Skeletal muscle cell (primary cell): ENCODE measurements around the gene ODAD3.
A peak's percentile ranks its signal among the peaks of the same experiment; 100 is the strongest.
"Not testable (repeated sequence)": the region's sequence is repeated elsewhere in the genome, so short reads cannot be mapped to it uniquely, and the experiment has no call there.

Experiments used
- DNase-seq: peaks from one replicate; pipeline ENCODE4 v3.0.0-alpha.2; 2010; ENCODE audit warnings: low read depth
- H3K4me3 ChIP-seq: 2 replicates; pipeline ENCODE4 v1.5.1; 2011; ENCODE audit warnings: low read depth, mild to moderate bottlenecking, control low read depth, low read length, moderate library complexity

The ODAD3 gene

GRCh38 chr19:11446652-11447301, 11.9 kb upstream of the ODAD3 start:
- no peak overlapping the region for H3K4me3 ChIP-seq
- DNase-seq = no peak

GRCh38 chr19:11446271-11446651, 11.3 kb upstream of the ODAD3 start:
- DNase-seq = no peak
- no peak overlapping the region for H3K4me3 ChIP-seq

GRCh38 chr19:11445141-11445540, 10.2 kb upstream of the ODAD3 start:
- no peak overlapping the region for H3K4me3 ChIP-seq
- DNase-seq = no peak

GRCh38 chr19:11444059-11444458, 9.1 kb upstream of the ODAD3 start:
- no peak overlapping the region for H3K4me3 ChIP-seq
- no peak for DNase-seq

GRCh38 chr19:11437955-11438354, 3.0 kb upstream of the ODAD3 start:
- DNase-seq = no peak
- no peak overlapping the region for H3K4me3 ChIP-seq

GRCh38 chr19:11435833-11436313, 952 bp upstream of the ODAD3 start:
- DNase-seq = no peak

GRCh38 chr19:11434703-11435056, 241 bp downstream of the ODAD3 start:
- peak overlapping the region; percentile 89 for H3K4me3 ChIP-seq
- no peak for DNase-seq

More at GRCh38 chr19:11435833-11436313, 952 bp upstream of the ODAD3 start:
- peak overlapping the region; percentile 89 for H3K4me3 ChIP-seq

GRCh38 chr19:11433526-11433925, 1.4 kb downstream of the ODAD3 start:
- not testable (repeated sequence) for DNase-seq, H3K4me3 ChIP-seq

GRCh38 chr19:11426656-11427055, 8.3 kb downstream of the ODAD3 start:
- H3K4me3 ChIP-seq = no peak overlapping the region
- no peak for DNase-seq

GRCh38 chr19:11425719-11426457, 9.0 kb downstream of the ODAD3 start:
- DNase-seq = no peak
- H3K4me3 ChIP-seq = no peak overlapping the region

- no peak overlapping the region for H3K4me3 ChIP-seq
- DNase-seq = no peak
Measured at GRCh38 chr19:11423791-11424181, 11.1 kb downstream of the ODAD3 start.

GRCh38 chr19:11423164-11423790, 11.6 kb downstream of the ODAD3 start:
- DNase-seq = no peak
- H3K4me3 ChIP-seq = no peak overlapping the region

GRCh38 chr19:11422163-11423065, 12.5 kb downstream of the ODAD3 start:
- H3K4me3 ChIP-seq = peak overlapping the region; percentile 15
- DNase-seq = no peak

- no peak overlapping the region for H3K4me3 ChIP-seq
- no peak for DNase-seq
Measured at GRCh38 chr19:11421371-11422098, 13.4 kb downstream of the ODAD3 start.

- H3K4me3 ChIP-seq = peak overlapping the region; percentile 27
- peak; percentile 25 for DNase-seq
Measured at GRCh38 chr19:11420429-11421370, 14.2 kb downstream of the ODAD3 start.

- no peak within 1 kb of the TSS for H3K4me3 ChIP-seq
- DNase-seq = no peak
Measured at GRCh38 chr19:11418549-11419506, 16.1 kb downstream of the ODAD3 start, which contains the start of gene RGL3. Gene RGL3, minus strand, starts transcription at chr19:11419314. Its CDS starts 36 bp downstream, at chr19:11419278.

- no peak overlapping the region for H3K4me3 ChIP-seq
Measured at GRCh38 chr19:11418094-11418548, 16.8 kb downstream of the ODAD3 start.

More at GRCh38 chr19:11418094-11418548, 16.8 kb downstream of the ODAD3 start:
- DNase-seq = no peak
